Neural cell (in vitro differentiated cells): Measurements from ENCODE around the gene FOXO3. TPM values are rescaled to one million over a fixed set of nuclear protein-coding genes. Genes with fewer than 3 reads are reported as not detected.
"Not testable (repeated sequence)": the region's sequence is repeated elsewhere in the genome, so short reads cannot be mapped to it uniquely, and the experiment has no call there.

Experiments
- H2AFZ ChIP-seq: fragments of 200-600, 300-800 bp; sonication (generic), shearing (Covaris generic); 2 replicates; pipeline ENCODE4 v1.6.0; 2014; ENCODE audit warnings: low read depth, mild to moderate bottlenecking, antibody characterized with exemption, low read length, moderate library complexity
- H3F3A ChIP-seq: fragments of 200-600 bp; shearing (Covaris generic); 2 replicates; pipeline ENCODE4 v1.6.1; 2016; ENCODE audit warnings: mild to moderate bottlenecking, moderate library complexity, mixed read lengths, antibody characterized with exemption, low read length; ENCODE audit not compliant: insufficient read depth, poor library complexity, severe bottlenecking
- H3K27ac ChIP-seq: fragments of 200-600, 300-800 bp; sonication (generic), shearing (Covaris generic); 2 replicates; pipeline ENCODE4 v1.5.1; 2014; ENCODE audit warnings: mild to moderate bottlenecking, low read length, moderate library complexity
- H3K27me3 ChIP-seq: fragments of 300-800, 200-600 bp; sonication (generic), shearing (Covaris generic); 2 replicates; pipeline ENCODE4 v1.6.0; 2014; ENCODE audit warnings: mild to moderate bottlenecking, low read depth, low read length, moderate library complexity; ENCODE audit not compliant: insufficient read depth
- H3K36me3 ChIP-seq: fragments of 300-800, 200-600 bp; sonication (generic), shearing (Covaris generic); 2 replicates; pipeline ENCODE4 v1.5.1; 2014; ENCODE audit warnings: mild to moderate bottlenecking, antibody characterized with exemption, low read length, moderate library complexity; ENCODE audit not compliant: insufficient read depth
- H3K4me2 ChIP-seq: fragments of 300-800, 200-600 bp; sonication (generic), shearing (Covaris generic); 2 replicates; pipeline ENCODE4 v1.6.0; 2014; ENCODE audit warnings: mild to moderate bottlenecking, low read length
- H3K4me3 ChIP-seq: fragments of 300-800, 200-600 bp; sonication (generic), shearing (Covaris generic); 2 replicates; pipeline ENCODE4 v1.5.1; 2014; ENCODE audit warnings: mild to moderate bottlenecking, low read length, moderate library complexity
- H3K79me2 ChIP-seq: fragments of 200-600 bp; shearing (Covaris generic); replicated peaks from 2 replicates; pipeline ENCODE4 v1.6.0; 2014; ENCODE audit warnings: mild to moderate bottlenecking, low read length, moderate library complexity; ENCODE audit not compliant: insufficient read depth
- H3K9ac ChIP-seq: fragments of 300-800, 200-600 bp; sonication (generic), shearing (Covaris generic); 2 replicates; pipeline ENCODE4 v1.6.1; 2016; ENCODE audit warnings: mild to moderate bottlenecking, low read length, mixed read lengths
- H3K9me2 ChIP-seq: fragments of 200-600 bp; shearing (Covaris generic); 2 replicates; pipeline ENCODE4 v1.6.1; 2016; ENCODE audit warnings: mild to moderate bottlenecking, low read length, mixed read lengths; ENCODE audit not compliant: insufficient read depth
- H3K9me3 ChIP-seq: fragments of 200-600, 300-800 bp; sonication (generic), shearing (Covaris generic); 2 replicates; pipeline ENCODE4 v1.6.1; 2016; ENCODE audit warnings: mild to moderate bottlenecking, mixed run types, low read length, moderate library complexity, mixed read lengths
- H4K20me1 ChIP-seq: fragments of 200-600 bp; shearing (Covaris generic); 2 replicates; pipeline ENCODE4 v1.6.1; 2016; ENCODE audit warnings: mild to moderate bottlenecking, mixed run types; ENCODE audit not compliant: insufficient read depth
- EP300 ChIP-seq: fragments of 450-650 bp; conservative IDR thresholded peaks from 2 replicates; pipeline ENCODE4 v1.6.1; 2014; ENCODE audit warnings: antibody characterized with exemption, mild to moderate bottlenecking, moderate library complexity; ENCODE audit not compliant: poor library complexity, severe bottlenecking
- EZH2 ChIP-seq: fragments of 200-600, 300-800 bp; shearing (Covaris generic), sonication (generic); IDR thresholded peaks from 2 replicates; pipeline ENCODE4 v1.6.1; 2014; ENCODE audit warnings: antibody characterized with exemption, low read length, borderline replicate concordance, mild to moderate bottlenecking; ENCODE audit not compliant: insufficient read depth, poor library complexity, severe bottlenecking
- MXI1 ChIP-seq: fragments of 450-650 bp; conservative IDR thresholded peaks from 2 replicates; pipeline ENCODE4 v1.6.1; 2014; ENCODE audit warnings: antibody characterized with exemption, mild to moderate bottlenecking; ENCODE audit not compliant: poor library complexity, severe bottlenecking
- POLR2AphosphoS5 ChIP-seq: IDR thresholded peaks from 2 replicates; pipeline ENCODE4 v1.6.1; 2012
- RAD21 ChIP-seq: fragments of 450-650 bp; conservative IDR thresholded peaks from 2 replicates; pipeline ENCODE4 v1.6.1; 2014; ENCODE audit warnings: antibody characterized with exemption, mild to moderate bottlenecking, moderate library complexity
- REST ChIP-seq: IDR thresholded peaks from 2 replicates; pipeline ENCODE4 v1.6.1; 2012; ENCODE audit warnings: borderline replicate concordance
- SMC3 ChIP-seq: fragments of 450-650 bp; conservative IDR thresholded peaks from 2 replicates; pipeline ENCODE4 v1.6.1; 2014; ENCODE audit warnings: antibody characterized with exemption, mild to moderate bottlenecking, moderate library complexity; ENCODE audit not compliant: poor library complexity
- TAF1 ChIP-seq: IDR thresholded peaks from 2 replicates; pipeline ENCODE4 v1.6.1; 2012; ENCODE audit warnings: low read depth
- polyA plus RNA-seq: library from polyadenylated mRNA; depleted of rRNA; stranded (reverse); fragments of >200 nt; gene quantifications from 2 replicates; pipeline ENCODE4 v1.2.3, GENCODE V29; 2014
- TF ChIP-seq, protein P1 (sequence below): fragments of 450-650 bp; IDR thresholded peaks from 2 replicates; pipeline ENCODE4 v1.5.1; 2014; ENCODE audit warnings: antibody characterized with exemption, mild to moderate bottlenecking, moderate library complexity; ENCODE audit not compliant: poor library complexity, severe bottlenecking

Gene FOXO3
- polyA plus RNA-seq, 1 donor from 2014 or later = 21.3 TPM

- peaks cover 3% of the 10 kb centered on the region for H3K79me2 ChIP-seq
Measured at GRCh38 chr6:108662702-108663101, 102.0 kb downstream of the FOXO3 start.

DNA sequence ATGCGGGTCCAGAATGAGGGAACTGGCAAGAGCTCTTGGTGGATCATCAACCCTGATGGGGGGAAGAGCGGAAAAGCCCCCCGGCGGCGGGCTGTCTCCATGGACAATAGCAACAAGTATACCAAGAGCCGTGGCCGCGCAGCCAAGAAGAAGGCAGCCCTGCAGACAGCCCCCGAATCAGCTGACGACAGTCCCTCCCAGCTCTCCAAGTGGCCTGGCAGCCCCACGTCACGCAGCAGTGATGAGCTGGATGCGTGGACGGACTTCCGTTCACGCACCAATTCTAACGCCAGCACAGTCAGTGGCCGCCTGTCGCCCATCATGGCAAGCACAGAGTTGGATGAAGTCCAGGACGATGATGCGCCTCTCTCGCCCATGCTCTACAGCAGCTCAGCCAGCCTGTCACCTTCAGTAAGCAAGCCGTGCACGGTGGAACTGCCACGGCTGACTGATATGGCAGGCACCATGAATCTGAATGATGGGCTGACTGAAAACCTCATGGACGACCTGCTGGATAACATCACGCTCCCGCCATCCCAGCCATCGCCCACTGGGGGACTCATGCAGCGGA, 102.9 kb downstream of the FOXO3 start:
- H3K9ac ChIP-seq, H3K4me3 ChIP-seq, H3K36me3 ChIP-seq, H2AFZ ChIP-seq, H3K9me3 ChIP-seq, H4K20me1 ChIP-seq, H3K9me2 ChIP-seq, H3F3A ChIP-seq, H3K79me2 ChIP-seq, H3K4me2 ChIP-seq, H3K27ac ChIP-seq, H3K27me3 ChIP-seq: not testable (repeated sequence)

More at GRCh38 chr6:108662702-108663101, 102.0 kb downstream of the FOXO3 start:
- Histone ChIP-seq H3K27me3 (no peaks in the 10 kb centered on the region), H4K20me1 (no peaks in the 10 kb centered on the region), H3K4me2 (no peak overlapping the region), H3K36me3 (no peaks in the 10 kb centered on the region), H3K9me3 (no peaks in the 10 kb centered on the region), H3K4me3 (no peak overlapping the region), H3K9ac (no peak overlapping the region), H3K9me2 (no peaks in the 10 kb centered on the region), H3F3A (no peaks in the 10 kb centered on the region), H3K27ac (no peak overlapping the region), H2AFZ (no peak overlapping the region)
- TF ChIP-seq RAD21 (no peak), SMC3 (no peak), POLR2AphosphoS5 (no peak), MXI1 (no peak), EZH2 (no peak), EP300 (no peak), TAF1 (no peak), REST (no peak)
- TF ChIP-seq, protein P1, sequence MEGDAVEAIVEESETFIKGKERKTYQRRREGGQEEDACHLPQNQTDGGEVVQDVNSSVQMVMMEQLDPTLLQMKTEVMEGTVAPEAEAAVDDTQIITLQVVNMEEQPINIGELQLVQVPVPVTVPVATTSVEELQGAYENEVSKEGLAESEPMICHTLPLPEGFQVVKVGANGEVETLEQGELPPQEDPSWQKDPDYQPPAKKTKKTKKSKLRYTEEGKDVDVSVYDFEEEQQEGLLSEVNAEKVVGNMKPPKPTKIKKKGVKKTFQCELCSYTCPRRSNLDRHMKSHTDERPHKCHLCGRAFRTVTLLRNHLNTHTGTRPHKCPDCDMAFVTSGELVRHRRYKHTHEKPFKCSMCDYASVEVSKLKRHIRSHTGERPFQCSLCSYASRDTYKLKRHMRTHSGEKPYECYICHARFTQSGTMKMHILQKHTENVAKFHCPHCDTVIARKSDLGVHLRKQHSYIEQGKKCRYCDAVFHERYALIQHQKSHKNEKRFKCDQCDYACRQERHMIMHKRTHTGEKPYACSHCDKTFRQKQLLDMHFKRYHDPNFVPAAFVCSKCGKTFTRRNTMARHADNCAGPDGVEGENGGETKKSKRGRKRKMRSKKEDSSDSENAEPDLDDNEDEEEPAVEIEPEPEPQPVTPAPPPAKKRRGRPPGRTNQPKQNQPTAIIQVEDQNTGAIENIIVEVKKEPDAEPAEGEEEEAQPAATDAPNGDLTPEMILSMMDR = no peak
